ENCODE results near the gene SLC9A3.

SLC9A3 gene

GRCh38 chr5:468401-468800 is 55.8 kb downstream of the SLC9A3 start:
- DNase-seq (ENCODE audit: low read depth) = no peak
- H3K4me3 ChIP-seq (ENCODE audit: control insufficient read depth, low read depth, low read length) = no peak overlapping the region
- no peak for TF ChIP-seq CTCF (IDR thresholded peaks at IDR 0.05; ENCODE audit: control insufficient read depth, insufficient read depth, low read depth, low read length, missing control alignments)

GRCh38 chr5:466661-467310 is 57.5 kb downstream of the SLC9A3 start:
- no peak for DNase-seq (ENCODE audit: low read depth)
- no peak overlapping the region for H3K4me3 ChIP-seq (ENCODE audit: control insufficient read depth, low read depth, low read length)
- TF ChIP-seq CTCF (IDR thresholded peaks at IDR 0.05; ENCODE audit: control insufficient read depth, insufficient read depth, low read depth, low read length, missing control alignments) = no peak

- DNase-seq (ENCODE audit: low read depth) = no peak
- no peak for TF ChIP-seq CTCF (IDR thresholded peaks at IDR 0.05; ENCODE audit: control insufficient read depth, insufficient read depth, low read depth, low read length, missing control alignments)
- H3K4me3 ChIP-seq (ENCODE audit: control insufficient read depth, low read depth, low read length) = no peak overlapping the region
Observed at GRCh38 chr5:465591-466403, 58.5 kb downstream of the SLC9A3 start.

- no peak for DNase-seq (ENCODE audit: low read depth)
- TF ChIP-seq CTCF (IDR thresholded peaks at IDR 0.05; ENCODE audit: control insufficient read depth, insufficient read depth, low read depth, low read length, missing control alignments) = no peak
- H3K4me3 ChIP-seq (ENCODE audit: control insufficient read depth, low read depth, low read length) = no peak overlapping the region
Observed at GRCh38 chr5:464843-465590, 59.2 kb downstream of the SLC9A3 start.

GRCh38 chr5:464446-464842 is 59.8 kb downstream of the SLC9A3 start:
- no peak for DNase-seq (ENCODE audit: low read depth)
- H3K4me3 ChIP-seq (ENCODE audit: control insufficient read depth, low read depth, low read length) = no peak overlapping the region
- no peak for TF ChIP-seq CTCF (IDR thresholded peaks at IDR 0.05; ENCODE audit: control insufficient read depth, insufficient read depth, low read depth, low read length, missing control alignments)

GRCh38 chr5:463952-464351 is 60.3 kb downstream of the SLC9A3 start:
- no peak for DNase-seq (ENCODE audit: low read depth)
- TF ChIP-seq CTCF (IDR thresholded peaks at IDR 0.05; ENCODE audit: control insufficient read depth, insufficient read depth, low read depth, low read length, missing control alignments) = no peak
- H3K4me3 ChIP-seq (ENCODE audit: control insufficient read depth, low read depth, low read length) = no peak overlapping the region

Measured in AG09309 (cell line).